LNCAP (cell line): ENCODE data around the gene KIAA1671.

Experiments used
- CTCF ChIP-seq: fragments of 450-650 bp; IDR thresholded peaks from 2 replicates; pipeline ENCODE4 v1.5.1; 2017; ENCODE audit warnings: mild to moderate bottlenecking

Gene KIAA1671

GRCh38 chr22:25149014-25149413 lies 196.5 kb downstream of the KIAA1671 start:
- TF ChIP-seq CTCF = no peak

GRCh38 chr22:25153961-25154666 lies 201.6 kb downstream of the KIAA1671 start:
- TF ChIP-seq CTCF = no peak

GRCh38 chr22:25154667-25154999 lies 202.1 kb downstream of the KIAA1671 start:
- TF ChIP-seq CTCF = no peak

- TF ChIP-seq CTCF = no peak
These were observed 204.2 kb downstream of the KIAA1671 start for GRCh38 chr22:25156736-25157135.

- no peak for TF ChIP-seq CTCF
These were observed 206.5 kb downstream of the KIAA1671 start for GRCh38 chr22:25159028-25159427.

- TF ChIP-seq CTCF = no peak
These were observed 207.8 kb downstream of the KIAA1671 start for GRCh38 chr22:25160120-25160996.

GRCh38 chr22:25161017-25161915 lies 208.8 kb downstream of the KIAA1671 start:
- no peak for TF ChIP-seq CTCF
